Liver (tissue), 9 donors: ENCODE data around the gene ARNT2. TPM values are rescaled to one million over a fixed set of nuclear protein-coding genes. Genes with fewer than 3 reads are reported as not detected.

ENCODE experiments used
- DNase-seq: peaks from one replicate; pipeline ENCODE4 v3.0.0-alpha.2; 2017; ENCODE audit warnings: low spot score
- H3K27ac ChIP-seq, 2 donors: one replicate each; pipeline ENCODE4 v1.7.0; 2013; ENCODE audit warnings: inconsistent platforms in 2 of 2, low read length in 2 of 2, control low read depth in 1 of 2, low read depth in 1 of 2, mild to moderate bottlenecking in 1 of 2
- H3K27me3 ChIP-seq, 4 donors: one replicate each; pipeline versions ENCODE4 v1.6.1 to v1.7.0; 2013; ENCODE audit warnings: low read length in 3 of 4, inconsistent platforms in 1 of 4, mild to moderate bottlenecking in 1 of 4, moderate library complexity in 1 of 4; ENCODE audit not compliant: control insufficient read depth in 4 of 4, insufficient read depth in 4 of 4
- H3K36me3 ChIP-seq, 4 donors: one replicate each; pipeline versions ENCODE4 v1.6.1 to v1.7.0; 2013; ENCODE audit warnings: low read length in 3 of 4, mild to moderate bottlenecking in 3 of 4, low read depth in 1 of 4, moderate library complexity in 1 of 4; ENCODE audit not compliant: control insufficient read depth in 4 of 4, insufficient read depth in 3 of 4
- H3K4me1 ChIP-seq, 4 donors: one replicate each; pipeline versions ENCODE4 v1.6.1 to v1.7.0; 2013; ENCODE audit warnings: low read length in 3 of 4, mild to moderate bottlenecking in 3 of 4, moderate library complexity in 1 of 4; ENCODE audit not compliant: control insufficient read depth in 4 of 4, insufficient read depth in 4 of 4
- H3K4me3 ChIP-seq, 3 donors: one replicate each; pipeline versions ENCODE4 v1.6.1 to v1.7.0; 2013; ENCODE audit warnings: low read length in 3 of 3, control low read depth in 1 of 3, low read depth in 1 of 3, mild to moderate bottlenecking in 1 of 3
- H3K9ac ChIP-seq, 2 donors: one replicate each; pipeline ENCODE4 v1.7.0; 2013; ENCODE audit warnings: low read length in 2 of 2, mild to moderate bottlenecking in 2 of 2, moderate library complexity in 2 of 2, control low read depth in 1 of 2, low read depth in 1 of 2
- H3K9me3 ChIP-seq, 4 donors: one replicate each; pipeline versions ENCODE4 v1.6.1 to v1.7.0; 2013; ENCODE audit warnings: low read length in 3 of 4; ENCODE audit not compliant: control insufficient read depth in 4 of 4
- EGR1 ChIP-seq, 2 donors: IDR thresholded peaks; 2 replicates each; pipeline ENCODE4 v1.6.1; 2016 to 2018; ENCODE audit warnings: antibody characterized with exemption in 2 of 2, low read depth in 2 of 2
- FOXA1 ChIP-seq: IDR thresholded peaks from 2 replicates; pipeline ENCODE4 v1.6.1; 2016; ENCODE audit warnings: antibody characterized with exemption
- FOXA2 ChIP-seq: IDR thresholded peaks from 2 replicates; pipeline ENCODE4 v1.6.1; 2016; ENCODE audit warnings: antibody characterized with exemption
- GABPA ChIP-seq, 2 donors: IDR thresholded peaks in 1 of 2; conservative IDR thresholded peaks in 1 of 2; 2 replicates each; pipeline ENCODE4 v1.6.1; 2016; ENCODE audit warnings: antibody characterized with exemption in 2 of 2, mild to moderate bottlenecking in 1 of 2, moderate library complexity in 1 of 2
- HNF4A ChIP-seq, 2 donors: conservative IDR thresholded peaks; 2 replicates each; pipeline ENCODE4 v1.6.1; 2016; ENCODE audit warnings: antibody characterized with exemption in 2 of 2, mild to moderate bottlenecking in 2 of 2
- HNF4G ChIP-seq: IDR thresholded peaks from 2 replicates; pipeline ENCODE4 v1.6.1; 2016; ENCODE audit warnings: antibody characterized with exemption
- JUND ChIP-seq, 2 donors: IDR thresholded peaks; 2 replicates each; pipeline ENCODE4 v1.6.1; 2016; ENCODE audit warnings: antibody characterized with exemption in 2 of 2
- NR2F2 ChIP-seq: IDR thresholded peaks from 2 replicates; pipeline ENCODE4 v1.6.1; 2016; ENCODE audit warnings: antibody characterized with exemption
- RAD21 ChIP-seq, 2 donors: IDR thresholded peaks; 2 replicates each; pipeline ENCODE4 v1.6.1; 2016; ENCODE audit warnings: antibody characterized with exemption in 2 of 2, mild to moderate bottlenecking in 2 of 2
- RXRA ChIP-seq, 2 donors: IDR thresholded peaks; 2 replicates each; pipeline ENCODE4 v1.6.1; 2017 to 2018; ENCODE audit warnings: antibody characterized with exemption in 2 of 2, mild to moderate bottlenecking in 1 of 2
- SP1 ChIP-seq: IDR thresholded peaks from 2 replicates; pipeline ENCODE4 v1.6.1; 2018; ENCODE audit warnings: antibody characterized with exemption, mild to moderate bottlenecking
- TAF1 ChIP-seq: conservative IDR thresholded peaks from 2 replicates; pipeline ENCODE4 v1.6.1; 2016; ENCODE audit warnings: antibody characterized with exemption, mild to moderate bottlenecking
- YY1 ChIP-seq: IDR thresholded peaks from 2 replicates; pipeline ENCODE4 v1.6.1; 2016; ENCODE audit warnings: antibody characterized with exemption, mild to moderate bottlenecking
- WGBS: extraction: QIAGEN DNeasy Blood & Tissue Kit; methylation state at CpG from one replicate; pipeline ENCODE4 v1.1.7; 2013; 5-methylcytosine and 5-hydroxymethylcytosine counted together
- polyA plus RNA-seq, 2 donors: library from polyadenylated mRNA; stranded (reverse) in 1 of 2; unstranded in 1 of 2; fragments of 200-250 nt in 1 of 2; fragments of >200 nt in 1 of 2; fragmentation: Nextera tagmentation in 1 of 2; extraction: Ambion mirVana in 1 of 2; gene quantifications; one replicate each; pipeline versions ENCODE4 v1.2.1 to v1.2.3, GENCODE V29; 2013 to 2015
- total RNA-seq, 2 donors: library from RNA; depleted of rRNA; stranded (reverse); fragments of >200 nt; gene quantifications; one replicate each; pipeline ENCODE4 v1.2.3, GENCODE V29; 2014
- TF ChIP-seq, protein P1 (sequence below): IDR thresholded peaks from 2 replicates; pipeline ENCODE4 v1.6.1; 2016; ENCODE audit warnings: antibody characterized with exemption
- TF ChIP-seq, protein P2 (sequence below): IDR thresholded peaks from 2 replicates; pipeline ENCODE4 v1.6.1; 2016; ENCODE audit warnings: antibody characterized with exemption
- TF ChIP-seq, protein P3 (sequence below): IDR thresholded peaks from 2 replicates; pipeline ENCODE4 v1.6.1; 2016; ENCODE audit warnings: antibody characterized with exemption, mild to moderate bottlenecking
- TF ChIP-seq, protein P4 (sequence below): IDR thresholded peaks from 2 replicates; pipeline ENCODE4 v1.6.1; 2016; ENCODE audit warnings: antibody characterized with exemption
- TF ChIP-seq, protein P5 (sequence below): fragments of 150-350 bp; IDR thresholded peaks from 2 replicates; pipeline ENCODE4 v1.5.1; 2017; ENCODE audit warnings: improper control_type of control experiment, low read depth, low read length; ENCODE audit not compliant: missing input control
- donor health status: healthy.
- donor health status: healthy.
- donor health status: healthy.
- donor health status: healthy.
- donor health status: healthy.

ARNT2 gene
- total and polyA plus RNA-seq, 4 donors: 0.17 to 0.92 (median 0.54) TPM

DNA sequence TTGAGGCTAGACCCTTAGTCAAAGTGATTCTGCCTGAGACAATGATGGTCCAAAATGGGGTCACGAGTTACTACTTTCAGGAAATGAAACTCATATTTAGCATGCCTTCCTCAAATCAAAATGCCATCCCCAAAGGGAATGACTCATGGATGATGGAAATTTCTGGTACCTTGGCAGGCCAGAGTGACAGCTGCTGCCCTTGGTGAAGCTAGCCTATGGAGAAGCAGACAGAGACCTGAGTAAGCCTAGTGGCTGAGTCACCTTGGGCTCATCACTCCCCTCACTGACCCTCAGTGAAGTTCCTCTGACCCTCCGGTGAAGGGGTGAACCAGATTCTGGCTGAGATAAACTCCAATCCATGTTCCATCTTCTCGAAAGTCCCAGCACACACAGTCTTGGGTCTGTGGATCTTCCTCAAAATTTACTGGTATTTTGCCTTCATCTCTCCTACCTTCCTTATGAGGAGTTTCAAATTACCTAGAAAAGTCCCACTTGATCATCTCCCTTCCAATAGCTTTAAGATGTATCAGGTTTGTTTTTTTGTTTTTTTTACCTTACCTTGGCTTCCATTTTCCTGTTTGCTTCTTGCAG, 236.4 kb downstream of the ARNT2 start:
- no peaks in the 10 kb centered on the region for H3K27me3 ChIP-seq
- TF ChIP-seq GABPA (IDR thresholded peaks at IDR 0.05 in 1 of 2, conservative IDR thresholded peaks at IDR 0.05 in 1 of 2) (no peak), JUND (IDR thresholded peaks at IDR 0.05) (no peak), RXRA (IDR thresholded peaks at IDR 0.05) (no peak), FOXA1 (no peak), NR2F2 (no peak), RAD21 (IDR thresholded peaks at IDR 0.05) (no peak), FOXA2 (no peak), YY1 (no peak), HNF4G (no peak), EGR1 (IDR thresholded peaks at IDR 0.05; ENCODE audit: low read depth in 2 of 2) (no peak), TAF1 (no peak), HNF4A (conservative IDR thresholded peaks at IDR 0.05) (no peak), SP1 (no peak)
- TF ChIP-seq, protein P1, sequence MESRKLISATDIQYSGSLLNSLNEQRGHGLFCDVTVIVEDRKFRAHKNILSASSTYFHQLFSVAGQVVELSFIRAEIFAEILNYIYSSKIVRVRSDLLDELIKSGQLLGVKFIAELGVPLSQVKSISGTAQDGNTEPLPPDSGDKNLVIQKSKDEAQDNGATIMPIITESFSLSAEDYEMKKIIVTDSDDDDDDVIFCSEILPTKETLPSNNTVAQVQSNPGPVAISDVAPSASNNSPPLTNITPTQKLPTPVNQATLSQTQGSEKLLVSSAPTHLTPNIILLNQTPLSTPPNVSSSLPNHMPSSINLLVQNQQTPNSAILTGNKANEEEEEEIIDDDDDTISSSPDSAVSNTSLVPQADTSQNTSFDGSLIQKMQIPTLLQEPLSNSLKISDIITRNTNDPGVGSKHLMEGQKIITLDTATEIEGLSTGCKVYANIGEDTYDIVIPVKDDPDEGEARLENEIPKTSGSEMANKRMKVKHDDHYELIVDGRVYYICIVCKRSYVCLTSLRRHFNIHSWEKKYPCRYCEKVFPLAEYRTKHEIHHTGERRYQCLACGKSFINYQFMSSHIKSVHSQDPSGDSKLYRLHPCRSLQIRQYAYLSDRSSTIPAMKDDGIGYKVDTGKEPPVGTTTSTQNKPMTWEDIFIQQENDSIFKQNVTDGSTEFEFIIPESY: no peak
- TF ChIP-seq, protein P2, sequence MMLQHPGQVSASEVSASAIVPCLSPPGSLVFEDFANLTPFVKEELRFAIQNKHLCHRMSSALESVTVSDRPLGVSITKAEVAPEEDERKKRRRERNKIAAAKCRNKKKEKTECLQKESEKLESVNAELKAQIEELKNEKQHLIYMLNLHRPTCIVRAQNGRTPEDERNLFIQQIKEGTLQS: no peak
- TF ChIP-seq, protein P3, sequence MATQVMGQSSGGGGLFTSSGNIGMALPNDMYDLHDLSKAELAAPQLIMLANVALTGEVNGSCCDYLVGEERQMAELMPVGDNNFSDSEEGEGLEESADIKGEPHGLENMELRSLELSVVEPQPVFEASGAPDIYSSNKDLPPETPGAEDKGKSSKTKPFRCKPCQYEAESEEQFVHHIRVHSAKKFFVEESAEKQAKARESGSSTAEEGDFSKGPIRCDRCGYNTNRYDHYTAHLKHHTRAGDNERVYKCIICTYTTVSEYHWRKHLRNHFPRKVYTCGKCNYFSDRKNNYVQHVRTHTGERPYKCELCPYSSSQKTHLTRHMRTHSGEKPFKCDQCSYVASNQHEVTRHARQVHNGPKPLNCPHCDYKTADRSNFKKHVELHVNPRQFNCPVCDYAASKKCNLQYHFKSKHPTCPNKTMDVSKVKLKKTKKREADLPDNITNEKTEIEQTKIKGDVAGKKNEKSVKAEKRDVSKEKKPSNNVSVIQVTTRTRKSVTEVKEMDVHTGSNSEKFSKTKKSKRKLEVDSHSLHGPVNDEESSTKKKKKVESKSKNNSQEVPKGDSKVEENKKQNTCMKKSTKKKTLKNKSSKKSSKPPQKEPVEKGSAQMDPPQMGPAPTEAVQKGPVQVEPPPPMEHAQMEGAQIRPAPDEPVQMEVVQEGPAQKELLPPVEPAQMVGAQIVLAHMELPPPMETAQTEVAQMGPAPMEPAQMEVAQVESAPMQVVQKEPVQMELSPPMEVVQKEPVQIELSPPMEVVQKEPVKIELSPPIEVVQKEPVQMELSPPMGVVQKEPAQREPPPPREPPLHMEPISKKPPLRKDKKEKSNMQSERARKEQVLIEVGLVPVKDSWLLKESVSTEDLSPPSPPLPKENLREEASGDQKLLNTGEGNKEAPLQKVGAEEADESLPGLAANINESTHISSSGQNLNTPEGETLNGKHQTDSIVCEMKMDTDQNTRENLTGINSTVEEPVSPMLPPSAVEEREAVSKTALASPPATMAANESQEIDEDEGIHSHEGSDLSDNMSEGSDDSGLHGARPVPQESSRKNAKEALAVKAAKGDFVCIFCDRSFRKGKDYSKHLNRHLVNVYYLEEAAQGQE: no peak
- TF ChIP-seq, protein P4, sequence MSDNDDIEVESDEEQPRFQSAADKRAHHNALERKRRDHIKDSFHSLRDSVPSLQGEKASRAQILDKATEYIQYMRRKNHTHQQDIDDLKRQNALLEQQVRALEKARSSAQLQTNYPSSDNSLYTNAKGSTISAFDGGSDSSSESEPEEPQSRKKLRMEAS: no peak
- TF ChIP-seq, protein P5, sequence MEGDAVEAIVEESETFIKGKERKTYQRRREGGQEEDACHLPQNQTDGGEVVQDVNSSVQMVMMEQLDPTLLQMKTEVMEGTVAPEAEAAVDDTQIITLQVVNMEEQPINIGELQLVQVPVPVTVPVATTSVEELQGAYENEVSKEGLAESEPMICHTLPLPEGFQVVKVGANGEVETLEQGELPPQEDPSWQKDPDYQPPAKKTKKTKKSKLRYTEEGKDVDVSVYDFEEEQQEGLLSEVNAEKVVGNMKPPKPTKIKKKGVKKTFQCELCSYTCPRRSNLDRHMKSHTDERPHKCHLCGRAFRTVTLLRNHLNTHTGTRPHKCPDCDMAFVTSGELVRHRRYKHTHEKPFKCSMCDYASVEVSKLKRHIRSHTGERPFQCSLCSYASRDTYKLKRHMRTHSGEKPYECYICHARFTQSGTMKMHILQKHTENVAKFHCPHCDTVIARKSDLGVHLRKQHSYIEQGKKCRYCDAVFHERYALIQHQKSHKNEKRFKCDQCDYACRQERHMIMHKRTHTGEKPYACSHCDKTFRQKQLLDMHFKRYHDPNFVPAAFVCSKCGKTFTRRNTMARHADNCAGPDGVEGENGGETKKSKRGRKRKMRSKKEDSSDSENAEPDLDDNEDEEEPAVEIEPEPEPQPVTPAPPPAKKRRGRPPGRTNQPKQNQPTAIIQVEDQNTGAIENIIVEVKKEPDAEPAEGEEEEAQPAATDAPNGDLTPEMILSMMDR: no peak
- WGBS: 89% methylated on average over 3 of the region's 3 CpGs
- H3K27ac ChIP-seq: no peak overlapping the region
- no peak for DNase-seq
- peaks cover 0 to 4% (median 0%) of the 10 kb centered on the region in 4 donors for H3K9me3 ChIP-seq
- H3K4me1 ChIP-seq: no peaks in the 10 kb centered on the region
- no peak overlapping the region for H3K4me3 ChIP-seq
- H3K36me3 ChIP-seq: no peaks in the 10 kb centered on the region
- H3K9ac ChIP-seq: no peak overlapping the region
